Stimulated activated CD8-positive, alpha-beta memory T cell treated with anti-CD3 and anti-CD28 coated beads, Interleukin-4, amount 100 ng/mL, for 48 hours (primary cell): ENCODE data around the gene MAOA.
"Not testable (repeated sequence)": the region's sequence is repeated elsewhere in the genome, so short reads cannot be mapped to it uniquely, and the experiment has no call there.

Experiments used
- DNase-seq: peaks from one replicate; pipeline ENCODE4 v3.0.0-alpha.2; 2020

MAOA gene

DNA sequence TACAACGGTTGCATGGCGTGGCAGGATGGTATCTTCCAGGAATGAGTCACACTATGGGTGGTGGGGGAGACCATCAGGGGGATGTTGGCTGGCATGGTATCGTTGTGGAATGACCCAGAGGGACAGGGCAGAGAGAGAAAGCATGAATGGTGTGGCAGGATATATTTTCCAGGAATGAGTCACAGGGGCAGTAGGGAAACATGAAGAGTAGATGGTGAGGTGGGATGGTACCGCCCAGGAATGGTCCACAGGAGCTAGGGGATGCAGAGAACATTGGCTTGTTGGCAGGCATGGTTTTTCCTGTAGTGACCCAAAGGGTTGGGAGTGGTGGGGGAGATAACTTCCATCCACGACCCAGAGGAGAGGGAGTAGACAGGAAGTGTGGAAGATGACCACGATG, 62.4 kb downstream of the MAOA start:
- DNase-seq: no peak

DNA sequence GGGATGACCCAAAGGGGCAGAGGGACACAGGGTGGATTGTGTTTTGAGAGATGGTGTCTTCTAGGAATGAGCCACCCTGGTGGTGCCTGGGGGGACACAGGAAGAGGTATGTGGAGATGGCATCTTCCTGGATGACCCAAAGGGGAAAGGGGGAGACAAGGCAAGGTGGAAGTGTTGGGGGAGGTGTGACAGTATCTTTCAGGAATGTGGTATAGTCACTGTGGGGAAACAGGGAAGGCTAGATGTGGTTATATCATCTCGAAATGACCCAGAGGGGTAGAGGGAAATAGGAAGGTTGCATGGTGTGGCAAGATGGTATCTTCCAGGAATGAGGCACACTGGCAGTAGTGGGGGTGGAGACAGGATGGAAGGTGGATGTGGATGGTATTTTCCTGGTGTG, 62.9 kb downstream of the MAOA start:
- DNase-seq: no peak

DNA sequence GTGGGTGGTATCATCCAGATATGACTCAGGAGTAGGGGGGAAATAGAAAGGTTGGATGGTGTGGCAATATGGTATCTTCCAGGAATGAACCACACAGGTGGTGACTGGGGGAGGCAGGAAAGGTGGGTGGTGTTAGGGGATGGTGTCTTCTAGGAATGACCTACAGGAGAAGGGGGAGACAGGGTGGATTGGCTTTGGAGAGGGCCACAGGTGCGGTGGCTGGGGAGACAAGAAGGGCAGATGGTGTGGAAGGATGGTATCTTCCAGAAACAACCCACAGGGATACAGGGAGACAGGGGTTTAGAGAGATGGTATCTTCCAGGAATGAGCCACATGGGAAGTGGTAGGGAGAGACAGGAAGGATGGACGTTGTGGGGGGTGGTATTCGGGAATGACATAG, 64.0 kb downstream of the MAOA start:
- DNase-seq: no peak

DNA sequence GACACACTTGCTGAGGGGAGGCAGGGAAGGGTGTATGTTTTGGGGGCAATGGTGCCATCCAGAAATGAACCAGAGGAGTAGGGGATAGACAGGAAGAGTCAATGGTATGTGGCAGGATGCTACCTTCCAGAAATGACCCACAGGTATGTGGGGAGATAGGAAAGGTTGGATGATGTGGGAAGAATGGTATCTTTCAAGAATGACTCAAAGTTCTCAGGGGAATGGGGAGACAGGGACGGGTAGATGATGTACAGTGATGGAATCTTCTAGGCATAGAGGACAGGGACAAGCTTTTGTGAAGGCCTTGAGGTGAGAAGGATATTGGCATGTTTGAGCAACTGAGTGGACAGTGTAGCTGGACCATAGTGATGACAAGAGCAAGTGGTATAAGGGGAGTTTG, 64.9 kb downstream of the MAOA start:
- DNase-seq: no peak

DNA sequence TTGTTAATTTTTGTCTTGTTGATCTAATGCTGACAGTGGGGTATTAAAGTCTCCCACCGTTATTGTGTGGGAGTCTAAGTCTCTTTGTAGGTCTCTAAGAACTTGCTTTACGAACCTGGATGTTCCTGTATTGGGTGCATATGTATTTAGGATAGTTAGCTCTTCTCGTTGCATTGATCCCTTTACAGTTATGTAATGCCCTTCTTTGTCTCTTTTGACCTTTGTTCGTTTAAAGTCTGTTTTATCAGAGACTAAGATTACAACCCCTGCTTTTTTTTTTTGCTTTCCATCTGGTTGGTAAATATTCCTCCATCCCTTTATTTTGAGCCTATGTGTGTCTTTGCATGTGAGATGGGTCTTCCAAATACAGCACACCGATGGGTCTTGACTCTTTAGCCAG, 69.1 kb downstream of the MAOA start:
- DNase-seq: not testable (repeated sequence)

DNA sequence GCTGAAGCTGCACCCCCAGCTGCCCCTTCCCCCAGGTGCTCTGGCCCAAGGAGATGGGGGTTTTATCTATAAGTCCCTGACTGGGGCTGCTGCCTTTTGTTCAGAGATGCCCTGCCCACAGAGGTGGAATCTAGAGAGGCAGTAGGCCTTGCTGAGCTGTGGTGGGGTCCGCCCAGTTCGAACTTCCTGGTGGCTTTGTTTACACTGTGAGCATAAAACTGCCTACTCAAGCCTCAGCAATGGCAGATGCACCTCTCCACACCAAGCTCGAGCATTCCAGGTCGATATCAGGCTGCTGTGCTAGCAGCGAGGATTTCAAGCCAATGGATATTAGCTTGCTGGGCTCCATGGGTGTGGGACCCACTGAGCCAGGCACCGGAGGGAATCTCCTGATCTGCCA, 71.2 kb downstream of the MAOA start:
- not testable (repeated sequence) for DNase-seq

DNA sequence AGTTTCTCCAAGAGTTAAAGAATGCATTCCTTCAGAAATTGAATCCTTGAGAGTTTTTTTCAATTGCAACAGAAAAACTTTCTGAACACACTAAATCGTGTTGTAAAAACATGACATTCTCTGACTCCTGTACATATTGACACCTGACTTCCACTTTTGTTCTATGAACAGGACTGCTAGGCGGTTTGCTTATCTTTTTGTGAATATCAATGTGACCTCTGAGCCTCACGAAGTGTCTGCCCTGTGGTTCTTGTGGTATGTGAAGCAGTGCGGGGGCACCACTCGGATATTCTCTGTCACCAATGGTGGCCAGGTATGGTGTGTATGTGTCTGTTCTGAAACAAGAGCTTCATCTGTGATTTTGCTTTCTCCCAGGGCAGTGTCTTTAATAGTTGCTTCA, 71.9 kb downstream of the MAOA start:
- no peak for DNase-seq

DNA sequence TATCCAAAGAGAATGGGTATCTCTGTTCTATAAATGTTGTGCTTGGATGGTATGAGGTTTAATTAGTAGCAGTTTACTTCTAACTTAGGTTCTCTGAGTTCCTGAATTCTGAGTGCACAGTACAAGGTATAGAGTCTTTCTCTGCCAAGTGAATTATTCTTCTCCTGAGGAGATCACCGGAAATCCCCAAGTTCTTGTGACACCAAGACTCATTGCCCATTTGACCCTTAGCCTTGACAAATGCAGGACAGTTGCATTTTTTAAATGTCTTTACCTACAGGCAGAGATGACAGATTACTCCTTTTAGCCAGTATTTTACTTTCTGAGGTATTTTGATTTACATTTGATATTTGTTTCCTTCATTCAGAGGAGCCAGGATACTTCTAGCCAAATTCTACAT, 72.9 kb downstream of the MAOA start:
- DNase-seq: no peak

DNA sequence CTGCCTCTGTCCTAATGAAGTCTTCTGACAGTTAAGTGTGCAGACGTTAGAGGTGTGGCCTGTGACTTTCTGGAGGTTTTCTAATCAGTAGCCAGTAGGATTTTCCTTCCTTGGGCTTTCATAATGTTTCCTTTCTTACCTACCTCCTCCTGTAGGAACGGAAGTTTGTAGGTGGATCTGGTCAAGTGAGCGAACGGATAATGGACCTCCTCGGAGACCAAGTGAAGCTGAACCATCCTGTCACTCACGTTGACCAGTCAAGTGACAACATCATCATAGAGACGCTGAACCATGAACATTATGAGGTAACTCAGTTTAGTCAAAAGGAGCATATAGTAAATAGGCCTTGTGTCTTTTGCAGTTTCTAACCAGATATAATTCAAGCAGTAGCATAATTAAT, 75.0 kb downstream of the MAOA start:
- no peak for DNase-seq

DNA sequence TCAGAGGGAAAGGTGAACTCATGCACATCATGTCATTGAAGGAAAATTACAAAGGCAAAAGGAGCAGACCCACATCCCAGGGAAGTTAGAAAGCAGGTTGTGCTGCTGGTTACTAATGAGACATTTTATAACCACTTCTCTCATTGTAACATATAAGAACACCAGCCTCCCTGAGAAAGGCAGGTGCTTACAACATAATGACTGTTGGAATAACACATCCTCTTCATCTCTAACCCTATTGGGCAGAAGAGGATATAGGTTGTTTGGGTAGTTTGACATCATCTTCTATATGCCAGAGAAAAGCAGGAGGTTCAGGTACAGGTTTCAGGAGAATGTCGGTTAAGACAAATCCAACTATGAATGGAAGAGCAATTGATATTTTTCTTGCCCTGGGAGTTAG, 77.6 kb downstream of the MAOA start:
- no peak for DNase-seq

DNA sequence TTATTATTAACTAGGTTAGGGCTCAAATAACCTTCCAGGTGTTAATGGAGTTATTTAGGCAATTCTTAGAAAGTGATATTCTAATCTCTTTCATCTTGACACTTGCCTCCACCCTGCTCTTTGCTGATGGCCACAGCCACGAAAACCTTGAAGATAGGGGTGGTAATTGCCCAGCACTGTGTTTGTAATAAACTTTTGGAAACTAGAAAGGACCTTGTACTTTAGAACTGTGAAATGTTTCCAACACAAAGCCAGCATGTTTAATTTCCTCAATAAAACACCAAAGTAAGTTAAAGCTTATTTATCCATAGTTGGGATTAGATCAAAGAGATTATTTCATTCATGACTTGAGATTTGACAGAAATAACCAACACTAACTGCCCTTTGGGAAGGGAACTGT, 78.3 kb downstream of the MAOA start:
- no peak for DNase-seq

DNA sequence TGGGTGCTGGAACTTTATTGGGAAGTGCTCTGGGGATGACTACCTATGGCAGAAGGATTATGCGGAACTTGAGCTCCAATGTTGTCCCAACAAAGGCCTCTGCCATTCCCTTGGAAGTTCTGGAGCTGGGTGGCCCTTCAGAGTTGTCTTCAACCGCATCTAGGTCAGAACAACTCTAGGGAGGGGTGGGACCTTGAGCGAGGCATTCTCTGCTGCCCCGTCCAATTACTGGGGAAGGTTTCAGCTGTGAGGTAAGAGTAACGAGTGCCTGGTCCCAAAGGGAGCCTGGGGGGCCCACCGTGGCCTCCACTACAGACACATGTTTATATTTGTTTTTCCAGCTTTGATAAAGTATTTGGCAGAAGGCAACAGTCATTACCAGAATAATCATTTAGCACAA, 79.4 kb downstream of the MAOA start:
- no peak for DNase-seq

DNA sequence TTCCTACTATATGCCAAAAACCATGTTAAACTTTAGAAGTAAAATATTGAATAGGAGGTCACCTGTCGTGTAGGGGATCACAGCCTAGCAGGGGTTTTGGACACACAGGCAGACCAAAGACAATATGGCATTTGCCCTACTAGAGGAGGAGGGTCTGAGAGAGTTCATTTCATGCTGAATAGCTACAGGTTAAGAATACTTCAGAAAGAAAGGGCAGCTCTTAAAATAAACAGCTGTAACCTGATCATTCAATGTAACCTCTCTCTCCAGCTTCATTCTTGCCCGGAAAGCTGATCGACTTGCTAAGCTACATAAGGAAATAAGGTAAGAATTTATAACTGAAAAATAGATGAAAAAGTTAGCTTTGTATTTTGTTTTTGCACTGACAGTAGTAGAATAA, 79.9 kb downstream of the MAOA start:
- DNase-seq: no peak

DNA sequence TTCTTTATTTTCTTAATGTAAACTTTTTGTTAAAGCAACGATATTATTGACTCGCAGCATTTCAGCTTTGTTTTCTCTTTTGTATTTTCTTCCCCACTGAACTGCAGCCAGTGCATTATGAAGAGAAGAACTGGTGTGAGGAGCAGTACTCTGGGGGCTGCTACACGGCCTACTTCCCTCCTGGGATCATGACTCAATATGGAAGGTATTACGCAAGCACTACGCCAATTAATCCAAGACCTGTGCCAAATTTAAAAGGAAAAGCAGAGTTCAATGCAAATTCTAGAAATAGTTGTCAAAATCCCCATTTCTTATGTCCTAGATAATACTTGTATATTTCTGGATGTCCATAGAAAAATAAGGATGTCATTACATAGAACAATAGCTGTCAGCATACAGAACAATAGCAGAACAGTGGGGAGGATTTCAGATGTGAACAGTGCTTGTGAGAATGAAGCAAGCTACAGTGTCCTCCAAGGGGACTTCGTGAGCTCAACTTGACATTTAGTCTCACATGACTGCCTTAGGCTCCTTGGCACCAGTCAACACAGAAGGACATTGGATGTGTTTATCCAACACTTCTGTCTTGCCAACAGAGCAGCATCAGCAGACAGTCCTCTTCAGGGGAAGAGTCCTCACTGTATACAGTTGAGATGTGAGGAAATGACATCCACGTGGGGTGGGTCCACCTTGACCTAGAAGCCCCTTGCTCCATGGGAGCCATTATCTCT, 85.9 kb downstream of the MAOA start:
- DNase-seq: no peak

DNA sequence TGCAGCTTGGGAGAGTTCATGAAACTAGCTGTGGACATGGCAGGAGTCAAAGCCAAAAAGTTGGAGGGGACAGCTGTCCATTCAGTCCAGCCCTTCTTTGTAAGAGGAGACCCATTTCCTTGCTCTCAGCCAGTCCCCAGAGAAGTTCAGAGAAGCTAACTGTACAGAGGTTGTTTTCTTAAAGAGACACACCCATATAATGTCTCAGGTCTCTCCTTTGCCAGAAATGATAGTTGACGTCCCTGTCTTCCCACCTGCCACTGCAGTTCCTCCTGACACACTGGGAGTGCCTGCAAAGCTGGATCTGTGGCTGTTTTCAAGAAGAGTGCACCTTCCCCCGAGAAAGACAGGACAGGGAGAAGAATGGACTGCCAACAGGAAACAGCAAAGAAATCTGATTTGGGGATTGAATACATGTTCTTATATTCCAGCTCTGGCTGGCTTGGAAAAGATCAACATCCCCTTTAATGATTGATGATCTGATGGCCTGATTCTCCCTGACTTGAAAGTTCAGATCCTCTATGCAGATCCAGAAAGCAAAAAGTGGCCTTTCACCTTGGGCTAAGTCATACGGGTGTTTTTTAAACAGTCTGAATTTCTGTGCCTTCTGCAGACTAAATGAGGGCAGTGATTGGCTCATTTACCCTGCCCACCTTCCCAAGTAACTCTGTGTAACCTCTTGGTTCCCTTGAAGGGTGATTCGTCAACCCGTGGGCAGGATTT, 87.2 kb downstream of the MAOA start:
- no peak for DNase-seq

DNA sequence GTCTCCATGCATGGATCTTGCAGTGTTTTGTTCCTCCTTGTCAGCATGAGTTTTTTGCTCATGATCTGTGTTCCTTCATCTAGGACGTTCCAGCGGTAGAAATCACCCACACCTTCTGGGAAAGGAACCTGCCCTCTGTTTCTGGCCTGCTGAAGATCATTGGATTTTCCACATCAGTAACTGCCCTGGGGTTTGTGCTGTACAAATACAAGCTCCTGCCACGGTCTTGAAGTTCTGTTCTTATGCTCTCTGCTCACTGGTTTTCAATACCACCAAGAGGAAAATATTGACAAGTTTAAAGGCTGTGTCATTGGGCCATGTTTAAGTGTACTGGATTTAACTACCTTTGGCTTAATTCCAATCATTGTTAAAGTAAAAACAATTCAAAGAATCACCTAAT, 88.2 kb downstream of the MAOA start:
- DNase-seq: no peak

DNA sequence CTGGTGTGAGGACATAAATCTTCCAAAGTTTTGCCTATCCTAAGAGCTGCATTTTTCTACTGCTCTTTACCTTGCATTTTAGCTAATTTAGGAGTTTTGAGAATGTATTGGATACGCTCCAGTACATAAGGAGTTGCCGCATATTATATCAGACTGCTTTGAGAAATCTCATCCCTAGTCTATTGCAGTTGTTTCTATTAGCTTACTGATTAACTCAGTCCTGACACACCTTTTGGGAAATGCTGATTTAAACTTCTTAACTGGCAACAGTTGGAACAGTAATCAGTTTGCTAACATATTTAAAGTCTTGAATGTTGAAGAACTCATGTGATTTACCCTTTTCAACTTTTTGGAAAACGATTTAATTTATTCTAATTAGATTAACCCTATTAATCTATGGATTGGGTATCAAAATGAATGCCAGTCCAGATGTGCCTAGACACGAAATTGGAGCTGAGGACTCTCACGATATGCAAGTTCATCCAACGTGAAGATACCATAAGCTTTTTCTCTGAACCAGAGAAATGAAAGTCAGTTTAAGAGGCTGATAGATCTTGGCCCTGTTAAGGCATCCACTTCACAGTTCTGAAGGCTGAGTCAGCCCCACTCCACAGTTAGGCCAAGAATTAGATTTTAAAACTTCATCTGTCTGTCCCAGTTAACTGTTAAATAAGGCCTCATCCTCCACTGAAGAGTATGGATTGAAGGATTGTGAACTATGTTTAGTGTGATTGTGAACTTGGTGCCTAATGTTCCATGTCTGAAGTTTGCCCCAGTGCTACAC, 90.0 kb downstream of the MAOA start:
- DNase-seq: no peak

DNA sequence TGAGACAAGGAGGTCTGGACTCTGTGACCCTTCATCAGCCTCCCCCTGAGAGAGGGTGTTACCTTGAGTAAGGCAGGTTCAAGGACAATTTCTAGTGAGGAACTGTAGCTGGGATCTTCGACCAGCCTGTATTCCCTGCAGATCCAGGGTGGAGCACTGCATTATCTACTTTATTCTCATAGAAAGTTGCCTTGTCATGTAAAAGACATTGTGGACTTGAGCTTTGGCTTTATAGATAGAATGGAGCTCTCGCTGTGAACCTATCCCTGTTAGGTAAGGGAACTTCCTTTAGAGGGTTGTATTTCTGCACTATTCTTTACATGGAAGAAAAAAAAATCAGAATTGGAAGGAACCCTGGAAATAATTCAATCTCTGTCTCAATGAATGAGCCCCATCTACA, 91.4 kb downstream of the MAOA start:
- no peak for DNase-seq

DNA sequence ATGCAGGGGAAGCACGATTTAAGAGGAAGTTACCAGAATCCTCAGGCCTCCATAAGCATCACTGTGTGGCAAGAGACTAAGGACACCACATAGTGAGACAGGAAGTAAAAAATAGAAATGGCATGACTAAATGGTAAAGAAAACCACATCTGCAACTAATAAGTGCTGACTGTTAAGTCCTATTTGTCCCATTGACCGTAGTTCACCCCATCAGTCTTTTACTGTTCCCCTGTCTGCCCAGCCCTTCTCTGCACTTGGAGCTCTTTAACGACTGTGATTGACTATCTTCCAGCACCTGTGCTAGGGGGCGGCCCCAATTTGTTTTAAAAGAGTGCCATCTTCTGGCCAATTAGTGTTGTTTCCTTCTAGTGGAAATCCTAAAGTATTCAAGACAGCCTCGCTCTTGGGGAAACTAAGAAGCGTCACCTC, 94.2 kb downstream of the MAOA start:
- DNase-seq: peak; percentile 28

DNA sequence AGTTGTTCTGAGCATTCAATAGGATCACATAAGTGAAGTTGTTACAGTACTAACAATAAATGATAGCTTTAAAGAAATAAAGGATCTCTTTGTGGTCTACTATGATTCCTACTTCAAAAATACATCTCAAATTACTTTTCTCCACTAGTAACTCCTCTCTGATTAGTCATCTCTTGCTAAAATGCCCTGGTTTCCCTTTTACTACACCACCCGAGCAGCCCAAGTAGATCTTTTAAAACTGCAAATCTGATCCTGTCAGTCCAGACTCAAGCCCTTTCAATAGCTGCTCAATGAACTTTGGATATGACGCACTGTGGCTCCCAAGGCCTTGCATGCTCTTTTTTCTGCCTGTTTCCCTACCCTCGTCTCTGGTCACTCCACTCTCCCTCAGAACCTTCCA, 97.5 kb downstream of the MAOA start:
- DNase-seq: no peak

DNA sequence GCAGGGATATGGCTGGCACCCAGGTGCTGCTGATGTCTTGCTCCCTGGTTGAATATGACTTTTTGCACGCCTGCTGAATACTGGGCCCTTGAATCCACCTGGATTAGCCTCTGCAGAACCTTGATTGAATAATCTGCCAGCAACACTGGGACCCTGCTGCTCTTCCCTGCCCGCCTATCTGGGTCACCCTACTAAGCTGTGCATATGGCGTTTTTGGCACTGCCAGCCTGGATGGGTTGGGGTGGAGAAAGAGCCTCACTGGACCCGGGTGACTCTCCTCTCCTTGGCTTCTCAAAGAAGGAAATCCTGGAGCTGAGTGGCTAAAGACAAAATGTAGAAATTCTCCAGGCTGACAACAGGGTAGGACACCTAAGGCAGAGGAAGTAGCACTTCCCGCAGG, 100.0 kb downstream of the MAOA start:
- no peak for DNase-seq

DNA sequence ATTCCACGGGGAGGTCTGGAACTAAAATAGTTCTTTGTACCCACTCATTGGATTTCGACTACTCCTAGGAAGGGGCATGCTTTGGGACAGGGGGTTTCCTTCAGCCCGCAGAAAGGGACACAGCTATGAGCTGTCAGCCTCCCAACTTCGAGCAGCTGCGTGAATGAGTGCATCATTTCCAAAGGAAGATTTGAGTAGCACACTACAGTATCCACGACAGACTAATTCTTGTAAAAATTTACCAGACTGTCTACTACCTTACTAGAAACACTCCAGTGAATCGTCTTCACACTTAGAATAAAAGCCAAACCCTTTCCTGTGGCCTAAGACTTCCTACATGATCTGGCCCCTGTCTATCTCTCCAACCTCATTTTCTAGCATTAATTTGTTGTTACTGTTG, 101.9 kb downstream of the MAOA start:
- no peak for DNase-seq

DNA sequence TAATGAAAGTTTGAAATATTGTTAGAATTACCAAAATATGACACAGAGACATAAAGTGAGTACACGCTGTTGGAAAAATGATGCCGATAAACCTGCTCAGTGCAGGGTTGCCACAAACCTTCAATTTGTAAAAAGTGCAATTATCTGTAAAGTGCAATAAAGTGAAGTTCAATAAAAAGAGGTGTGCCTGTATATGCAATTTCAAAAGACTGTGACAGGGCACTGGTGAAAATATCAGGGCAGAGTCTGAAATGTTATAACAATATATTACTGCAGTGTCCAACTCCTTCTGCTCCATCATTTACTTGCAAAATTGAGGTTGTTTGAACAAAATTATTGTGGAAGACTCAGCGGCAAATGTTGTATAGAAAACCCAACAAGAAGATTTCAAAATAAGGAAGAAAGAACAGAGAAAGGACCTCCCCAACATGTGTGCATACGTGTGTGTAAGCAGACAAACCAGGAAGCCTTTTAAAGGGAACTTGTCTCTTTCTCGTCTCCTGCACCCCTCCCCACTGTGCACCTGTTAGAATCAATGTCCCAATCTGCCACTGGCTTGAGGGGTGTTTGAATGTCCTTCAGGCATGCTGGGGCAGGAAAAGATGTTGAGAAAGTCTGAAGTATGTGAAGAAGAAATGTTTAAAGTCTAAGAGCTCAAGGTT, 130.0 kb downstream of the MAOA start:
- no peak for DNase-seq
